Stimulated activated CD4-positive, alpha-beta T cell treated with anti-CD3 and anti-CD28 coated beads, Interleukin-12 subunit alpha, Interleukin-12 subunit beta, amount 100 ng/mL, for 4 hours (primary cell): ENCODE measurements around the gene PCP4.

Experiments used
- DNase-seq: peaks from one replicate; pipeline ENCODE4 v3.0.0-alpha.2; 2020

The PCP4 gene

DNA sequence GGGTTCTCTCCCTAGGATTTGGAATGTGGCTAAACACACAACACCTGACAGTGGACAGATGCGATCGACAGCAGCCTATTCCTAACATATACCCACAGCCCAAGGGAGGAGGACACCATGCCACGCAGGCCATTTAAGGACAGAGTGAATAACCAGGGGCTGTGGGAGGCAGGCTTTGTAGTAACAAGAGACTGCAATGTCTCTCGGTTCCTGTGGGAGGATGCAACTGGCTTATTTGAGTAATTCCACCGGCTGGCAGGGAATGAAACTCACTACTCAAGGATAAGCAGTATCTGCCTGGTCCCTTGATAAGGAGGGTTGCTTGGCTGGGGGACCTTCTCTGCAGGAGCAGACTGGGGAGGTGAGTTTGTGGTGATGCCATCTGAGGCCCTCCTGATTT, 109.6 kb downstream of the PCP4 start:
- no peak for DNase-seq
